Measurements from ENCODE around the gene PLPP3. TPM values are rescaled to one million over a fixed set of nuclear protein-coding genes. Genes with fewer than 3 reads are reported as not detected.

Gene PLPP3
- total and polyA plus RNA-seq, 9 of the 15 experiments (the other 6 are each of a cell fraction or from before 2014, with no cell fraction given): 0.07 to 0.54 (median 0.20) TPM

DNA sequence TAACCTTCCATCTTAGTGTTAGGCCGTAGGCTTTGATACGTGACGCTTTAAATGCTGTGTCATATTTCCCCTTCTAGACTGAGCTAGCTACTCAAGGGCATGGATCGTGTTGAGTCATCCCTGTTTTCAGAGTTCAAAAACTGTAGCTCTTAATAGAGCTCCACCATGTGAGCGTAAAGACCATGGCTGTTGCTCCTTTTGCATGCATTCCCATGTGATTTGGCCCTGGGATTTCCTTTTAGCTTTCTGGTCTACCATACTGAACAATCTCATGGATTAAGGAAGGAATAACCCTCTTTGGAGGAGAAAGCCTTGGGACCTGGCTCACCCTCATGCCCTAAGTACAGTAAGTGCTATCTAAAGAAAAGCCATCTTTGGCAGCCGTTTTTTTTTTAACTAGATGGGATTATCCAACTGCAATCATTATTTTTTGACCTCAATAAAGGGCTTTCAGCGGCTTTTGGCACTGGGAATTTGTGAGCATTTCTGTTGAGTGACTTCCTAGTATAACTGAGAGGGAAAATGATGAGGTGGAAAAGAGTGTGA is 76.6 kb downstream of the PLPP3 start (continued):
- TF ChIP-seq DDX20 (tag; IDR thresholded peaks at IDR 0.05; ENCODE audit: low read depth) (peak; percentile 63; the same call in 1 of the 2 replicates), ZBTB8A (IDR thresholded peaks at IDR 0.05; ENCODE audit: partially characterized antibody) (no peak), EHMT2 (IDR thresholded peaks at IDR 0.05) (peak; percentile 93), SMARCE1 (IDR thresholded peaks at IDR 0.05) (0 out of 2 replicates have a peak, but pooled peaks have one; percentile 15), ZNF212 (CRISPR knock-in tag; IDR thresholded peaks at IDR 0.05) (no peak), ZNF324 (CRISPR knock-in tag; IDR thresholded peaks at IDR 0.05) (no peak), KLF13 (tag; IDR thresholded peaks at IDR 0.05; ENCODE audit: borderline replicate concordance, low read depth) (peak; percentile 61; the same call in 1 of the 2 replicates), NFIX (CRISPR knock-in tag; IDR thresholded peaks at IDR 0.05; ENCODE audit: low read depth) (no peak), HLTF (IDR thresholded peaks at IDR 0.05) (no peak), C11orf30 (IDR thresholded peaks at IDR 0.05; ENCODE audit: low read depth) (peak; percentile 98), ZNF311 (CRISPR knock-in tag; IDR thresholded peaks at IDR 0.05) (no peak), CBX3 (IDR thresholded peaks at IDR 0.05; ENCODE audit: borderline replicate concordance in 1 of 2, low read length in 2 of 2) (peak in 1 of 2 experiments; percentile 76; a peak in 1 of 3 replicates), ZFP30 (CRISPR knock-in tag; IDR thresholded peaks at IDR 0.05; ENCODE audit: borderline replicate concordance) (no peak), ZNF57 (CRISPR knock-in tag; IDR thresholded peaks at IDR 0.05) (no peak), MEF2D (tag; conservative IDR thresholded peaks at IDR 0.05; ENCODE audit: low read depth) (peak; percentile 69)
- TF ChIP-seq, protein P1, sequence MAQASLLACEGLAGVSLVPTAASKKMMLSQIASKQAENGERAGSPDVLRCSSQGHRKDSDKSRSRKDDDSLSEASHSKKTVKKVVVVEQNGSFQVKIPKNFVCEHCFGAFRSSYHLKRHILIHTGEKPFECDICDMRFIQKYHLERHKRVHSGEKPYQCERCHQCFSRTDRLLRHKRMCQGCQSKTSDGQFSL (CRISPR knock-in tag; IDR thresholded peaks at IDR 0.05): no peak
- TF ChIP-seq, protein P1 (tag; IDR thresholded peaks at IDR 0.05): peak in 1 of 2 experiments; percentile 86; a peak in 2 of 4 replicates
- TF ChIP-seq, protein P2, sequence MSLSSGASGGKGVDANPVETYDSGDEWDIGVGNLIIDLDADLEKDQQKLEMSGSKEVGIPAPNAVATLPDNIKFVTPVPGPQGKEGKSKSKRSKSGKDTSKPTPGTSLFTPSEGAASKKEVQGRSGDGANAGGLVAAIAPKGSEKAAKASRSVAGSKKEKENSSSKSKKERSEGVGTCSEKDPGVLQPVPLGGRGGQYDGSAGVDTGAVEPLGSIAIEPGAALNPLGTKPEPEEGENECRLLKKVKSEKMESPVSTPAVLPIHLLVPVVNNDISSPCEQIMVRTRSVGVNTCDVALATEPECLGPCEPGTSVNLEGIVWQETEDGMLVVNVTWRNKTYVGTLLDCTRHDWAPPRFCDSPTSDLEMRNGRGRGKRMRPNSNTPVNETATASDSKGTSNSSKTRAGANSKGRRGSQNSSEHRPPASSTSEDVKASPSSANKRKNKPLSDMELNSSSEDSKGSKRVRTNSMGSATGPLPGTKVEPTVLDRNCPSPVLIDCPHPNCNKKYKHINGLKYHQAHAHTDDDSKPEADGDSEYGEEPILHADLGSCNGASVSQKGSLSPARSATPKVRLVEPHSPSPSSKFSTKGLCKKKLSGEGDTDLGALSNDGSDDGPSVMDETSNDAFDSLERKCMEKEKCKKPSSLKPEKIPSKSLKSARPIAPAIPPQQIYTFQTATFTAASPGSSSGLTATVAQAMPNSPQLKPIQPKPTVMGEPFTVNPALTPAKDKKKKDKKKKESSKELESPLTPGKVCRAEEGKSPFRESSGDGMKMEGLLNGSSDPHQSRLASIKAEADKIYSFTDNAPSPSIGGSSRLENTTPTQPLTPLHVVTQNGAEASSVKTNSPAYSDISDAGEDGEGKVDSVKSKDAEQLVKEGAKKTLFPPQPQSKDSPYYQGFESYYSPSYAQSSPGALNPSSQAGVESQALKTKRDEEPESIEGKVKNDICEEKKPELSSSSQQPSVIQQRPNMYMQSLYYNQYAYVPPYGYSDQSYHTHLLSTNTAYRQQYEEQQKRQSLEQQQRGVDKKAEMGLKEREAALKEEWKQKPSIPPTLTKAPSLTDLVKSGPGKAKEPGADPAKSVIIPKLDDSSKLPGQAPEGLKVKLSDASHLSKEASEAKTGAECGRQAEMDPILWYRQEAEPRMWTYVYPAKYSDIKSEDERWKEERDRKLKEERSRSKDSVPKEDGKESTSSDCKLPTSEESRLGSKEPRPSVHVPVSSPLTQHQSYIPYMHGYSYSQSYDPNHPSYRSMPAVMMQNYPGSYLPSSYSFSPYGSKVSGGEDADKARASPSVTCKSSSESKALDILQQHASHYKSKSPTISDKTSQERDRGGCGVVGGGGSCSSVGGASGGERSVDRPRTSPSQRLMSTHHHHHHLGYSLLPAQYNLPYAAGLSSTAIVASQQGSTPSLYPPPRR (CRISPR knock-in tag; IDR thresholded peaks at IDR 0.05; ENCODE audit: borderline replicate concordance): no peak
- TF ChIP-seq, protein P3, sequence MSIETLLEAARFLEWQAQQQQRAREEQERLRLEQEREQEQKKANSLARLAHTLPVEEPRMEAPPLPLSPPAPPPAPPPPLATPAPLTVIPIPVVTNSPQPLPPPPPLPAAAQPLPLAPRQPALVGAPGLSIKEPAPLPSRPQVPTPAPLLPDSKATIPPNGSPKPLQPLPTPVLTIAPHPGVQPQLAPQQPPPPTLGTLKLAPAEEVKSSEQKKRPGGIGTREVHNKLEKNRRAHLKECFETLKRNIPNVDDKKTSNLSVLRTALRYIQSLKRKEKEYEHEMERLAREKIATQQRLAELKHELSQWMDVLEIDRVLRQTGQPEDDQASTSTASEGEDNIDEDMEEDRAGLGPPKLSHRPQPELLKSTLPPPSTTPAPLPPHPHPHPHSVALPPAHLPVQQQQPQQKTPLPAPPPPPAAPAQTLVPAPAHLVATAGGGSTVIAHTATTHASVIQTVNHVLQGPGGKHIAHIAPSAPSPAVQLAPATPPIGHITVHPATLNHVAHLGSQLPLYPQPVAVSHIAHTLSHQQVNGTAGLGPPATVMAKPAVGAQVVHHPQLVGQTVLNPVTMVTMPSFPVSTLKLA (conservative IDR thresholded peaks at IDR 0.05): peak; percentile 36 to 38; a peak in 1 of 4 replicates
